T-helper 1 cell (primary cell): ENCODE results near the gene FAM184A.
"Not testable (repeated sequence)": the region's sequence is repeated elsewhere in the genome, so short reads cannot be mapped to it uniquely, and the experiment has no call there.

ENCODE experiments used
- DNase-seq, 5 donors: peaks; one replicate each; pipeline ENCODE4 v3.0.0-alpha.2; 2012 to 2020

FAM184A gene

GRCh38 chr6:119012521-119012920 is 65.9 kb downstream of the FAM184A start:
- DNase-seq: no peak

- not testable (repeated sequence) for DNase-seq
These were observed 69.2 kb downstream of the FAM184A start for GRCh38 chr6:119009266-119009665.

- DNase-seq: no peak
These were observed 71.5 kb downstream of the FAM184A start for GRCh38 chr6:119006974-119007373.

GRCh38 chr6:119002069-119002468 is 76.4 kb downstream of the FAM184A start:
- no peak for DNase-seq

- DNase-seq: no peak
These were observed 78.9 kb downstream of the FAM184A start for GRCh38 chr6:118999494-119000040.

GRCh38 chr6:118997426-118997825 is 81.0 kb downstream of the FAM184A start:
- not testable (repeated sequence) for DNase-seq

GRCh38 chr6:118996289-118996820 is 82.1 kb downstream of the FAM184A start:
- DNase-seq: no peak

- no peak for DNase-seq
These were observed 84.6 kb downstream of the FAM184A start for GRCh38 chr6:118993803-118994251.

GRCh38 chr6:118993358-118993757 is 85.1 kb downstream of the FAM184A start:
- DNase-seq: no peak

GRCh38 chr6:118992186-118992795 is 86.2 kb downstream of the FAM184A start:
- no peak for DNase-seq

GRCh38 chr6:118986312-118986711 is 92.2 kb downstream of the FAM184A start:
- DNase-seq: no peak

- no peak for DNase-seq
These were observed 93.2 kb downstream of the FAM184A start for GRCh38 chr6:118985123-118985830.

- no peak for DNase-seq
These were observed 94.1 kb downstream of the FAM184A start for GRCh38 chr6:118984342-118984741.

GRCh38 chr6:118982575-118982911 is 95.9 kb downstream of the FAM184A start:
- DNase-seq: no peak

GRCh38 chr6:118981884-118982574 is 96.4 kb downstream of the FAM184A start:
- DNase-seq: no peak

GRCh38 chr6:118980063-118980462 is 98.4 kb downstream of the FAM184A start:
- no peak for DNase-seq

GRCh38 chr6:118974790-118975189 is 103.7 kb downstream of the FAM184A start:
- DNase-seq: no peak

GRCh38 chr6:118971682-118972081 is 106.8 kb downstream of the FAM184A start:
- DNase-seq: no peak

GRCh38 chr6:118970866-118971265 is 107.6 kb downstream of the FAM184A start:
- no peak for DNase-seq

- no peak for DNase-seq
These were observed 110.0 kb downstream of the FAM184A start for GRCh38 chr6:118968416-118968815.

GRCh38 chr6:118967239-118967638 is 111.2 kb downstream of the FAM184A start:
- DNase-seq: no peak

- DNase-seq: no peak
These were observed 112.6 kb downstream of the FAM184A start for GRCh38 chr6:118965843-118966370.

GRCh38 chr6:118965371-118965770 is 113.1 kb downstream of the FAM184A start:
- no peak for DNase-seq
